ENCODE measurements around the gene RHOH. TPM values are rescaled to one million over a fixed set of nuclear protein-coding genes. Genes with fewer than 3 reads are reported as not detected.
"Not testable (repeated sequence)": the region's sequence is repeated elsewhere in the genome, so short reads cannot be mapped to it uniquely, and the experiment has no call there.

RHOH gene
- total RNA-seq (0.18 TPM), polyA plus RNA-seq (ENCODE audit: insufficient read depth in 1 of 8, insufficient read length in 8 of 8, low replicate concordance in 1 of 8) (under 1 TPM; 0.10 to 0.87 (median 0.32) TPM)
- long read RNA-seq, donor 1: 0 reads
- long read RNA-seq, donor 2: 0 reads
- long read RNA-seq, donor 3: 0 reads
- long read RNA-seq, donor 4, full-length matches to known transcripts: 1 of 1 reads
- long read RNA-seq, donor 4, partial matches to known transcripts: 0 of 1 reads
- long read RNA-seq, donor 4, other reads (novel, unspliced or antisense): 0 of 1 reads
- long read RNA-seq, donor 5: 0 reads
- long read RNA-seq, donor 6, full-length matches to known transcripts: 1 of 1 reads
- long read RNA-seq, donor 6, partial matches to known transcripts: 0 of 1 reads
- long read RNA-seq, donor 6, other reads (novel, unspliced or antisense): 0 of 1 reads
- long read RNA-seq, donor 7, full-length matches to known transcripts: 1 of 1 reads
- long read RNA-seq, donor 7, partial matches to known transcripts: 0 of 1 reads
- long read RNA-seq, donor 7, other reads (novel, unspliced or antisense): 0 of 1 reads
- long read RNA-seq, donor 8: 0 reads
- long read RNA-seq, donor 9: 0 reads
- long read RNA-seq, donor 10: 0 reads
- long read RNA-seq, donor 11: 0 reads

- H3K9me3 ChIP-seq (replicated peaks; ENCODE audit: control insufficient read depth, low read depth, low read length): no peaks in the 10 kb centered on the region
- WGBS (ENCODE audit: insufficient coverage): 25% methylated on average over 4 of the region's 14 CpGs
- H3K27me3 ChIP-seq (ENCODE audit: control insufficient read depth, insufficient read depth, low read length): peaks cover 2% of the 10 kb centered on the region
- no peak for DNase-seq
- H3K4me3 ChIP-seq (ENCODE audit: low read length): peak within 1 kb of the TSS; percentile 16
- H3K4me1 ChIP-seq (ENCODE audit: control insufficient read depth, insufficient read depth, low read length): no peaks in the 10 kb centered on the region
- H3K27ac ChIP-seq (ENCODE audit: low read length): no peak within 1 kb of the TSS
- H3K36me3 ChIP-seq (ENCODE audit: control insufficient read depth, insufficient read depth, low read length): no peaks in the 10 kb centered on the region
These were observed at the start of gene RHOH for GRCh38 chr4:40196724-40197281. TSS of gene RHOH (plus strand) at chr4:40197031. CDS start at chr4:40243387, 46,356 bp downstream.

DNA sequence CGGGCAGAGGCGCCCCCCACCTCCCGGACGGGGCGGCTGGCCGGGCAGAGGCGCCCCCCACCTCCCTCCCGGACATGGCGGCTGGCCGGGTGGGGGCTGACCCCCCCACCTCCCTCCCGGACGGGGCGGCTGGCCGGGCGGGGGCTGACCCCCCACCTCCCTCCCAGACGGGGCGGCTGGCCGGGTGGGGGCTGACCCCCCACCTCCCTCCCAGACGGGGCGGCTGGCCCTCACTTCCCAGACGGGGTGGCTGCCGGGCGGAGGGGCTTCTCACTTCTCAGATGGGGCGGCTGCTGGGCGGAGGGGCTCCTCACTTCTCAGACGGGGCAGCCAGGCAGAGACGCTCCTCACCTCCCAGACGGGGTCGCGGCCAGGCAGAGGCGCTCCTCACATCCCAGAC is 49.3 kb upstream of the RHOH start:
- not testable (repeated sequence) for DNase-seq; H3K9me3 ChIP-seq (replicated peaks; ENCODE audit: control insufficient read depth, low read depth, low read length); H3K27me3 ChIP-seq (ENCODE audit: control insufficient read depth, insufficient read depth, low read length); H3K27ac ChIP-seq (ENCODE audit: low read length); H3K4me3 ChIP-seq (ENCODE audit: low read length); H3K4me1 ChIP-seq (ENCODE audit: control insufficient read depth, insufficient read depth, low read length)
- no CpG with 5 or more reads among the region's 31 CpGs for WGBS (ENCODE audit: insufficient coverage)
- H3K36me3 ChIP-seq (ENCODE audit: control insufficient read depth, insufficient read depth, low read length): peaks cover 13% of the 10 kb centered on the region

DNA sequence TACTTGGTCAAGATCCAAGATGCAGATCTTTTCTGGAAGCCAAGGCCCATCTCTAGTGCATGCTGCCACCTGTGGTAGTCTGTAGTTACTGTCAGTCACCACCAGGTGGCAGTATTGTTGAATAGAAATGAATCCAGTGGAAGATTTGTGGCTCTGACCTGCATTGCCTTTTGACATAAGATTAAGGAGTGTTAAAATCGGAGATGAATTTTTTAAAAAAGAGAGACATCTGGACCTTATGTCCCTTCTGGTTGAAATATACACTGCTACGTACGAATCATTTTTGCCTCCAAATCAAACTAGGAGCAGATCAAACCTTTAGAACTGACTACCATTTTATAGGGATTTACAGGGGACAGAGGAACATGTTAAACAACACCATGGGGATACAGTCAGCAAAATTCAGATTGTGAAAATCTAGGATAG is 46.9 kb upstream of the RHOH start:
- Histone ChIP-seq H3K27ac (ENCODE audit: low read length) (no peak overlapping the region), H3K9me3 (replicated peaks; ENCODE audit: control insufficient read depth, low read depth, low read length) (peaks cover 4% of the 10 kb centered on the region)

GRCh38 chr4:40150932-40151331 is 45.9 kb upstream of the RHOH start:
- 83% methylated on average over 1 of the region's 3 CpGs for WGBS (ENCODE audit: insufficient coverage)
- H3K4me1 ChIP-seq (ENCODE audit: control insufficient read depth, insufficient read depth, low read length): no peaks in the 10 kb centered on the region

More for the DNA sequence above, 46.9 kb upstream of the RHOH start:
- H3K36me3 ChIP-seq (ENCODE audit: control insufficient read depth, insufficient read depth, low read length): no peaks in the 10 kb centered on the region
- H3K4me1 ChIP-seq (ENCODE audit: control insufficient read depth, insufficient read depth, low read length): no peaks in the 10 kb centered on the region
- DNase-seq: peak; percentile 58
- no CpG with 5 or more reads among the region's 3 CpGs for WGBS (ENCODE audit: insufficient coverage)
- no peak overlapping the region for H3K4me3 ChIP-seq (ENCODE audit: low read length)
- no peaks in the 10 kb centered on the region for H3K27me3 ChIP-seq (ENCODE audit: control insufficient read depth, insufficient read depth, low read length)

DNA sequence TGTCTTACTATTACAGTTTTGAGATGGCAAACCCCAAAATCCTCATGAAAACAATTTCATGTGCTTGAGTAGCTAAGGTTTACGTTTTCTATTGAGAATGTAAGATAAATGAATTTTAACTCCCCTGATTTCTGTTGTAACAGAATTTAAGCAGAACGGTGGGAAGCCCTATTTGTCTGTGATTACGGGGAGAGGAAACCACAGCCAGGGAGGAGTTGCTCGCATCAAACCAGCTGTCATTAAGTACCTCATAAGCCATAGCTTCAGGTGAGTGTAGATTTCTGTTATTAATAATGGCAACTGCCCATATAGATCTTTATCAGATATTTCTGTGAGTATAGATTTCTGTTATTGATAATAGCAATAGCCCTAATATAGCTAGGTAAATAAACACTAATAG is 44.2 kb upstream of the RHOH start:
- WGBS (ENCODE audit: insufficient coverage): no CpG with 5 or more reads among the region's 4 CpGs
- no peak overlapping the region for H3K4me3 ChIP-seq (ENCODE audit: low read length)
- H3K36me3 ChIP-seq (ENCODE audit: control insufficient read depth, insufficient read depth, low read length): no peaks in the 10 kb centered on the region
- no peaks in the 10 kb centered on the region for H3K4me1 ChIP-seq (ENCODE audit: control insufficient read depth, insufficient read depth, low read length)
- no peak for DNase-seq
- no peaks in the 10 kb centered on the region for H3K27me3 ChIP-seq (ENCODE audit: control insufficient read depth, insufficient read depth, low read length)
- H3K27ac ChIP-seq (ENCODE audit: low read length): no peak overlapping the region
- peaks cover 4% of the 10 kb centered on the region for H3K9me3 ChIP-seq (replicated peaks; ENCODE audit: control insufficient read depth, low read depth, low read length)

More at GRCh38 chr4:40150932-40151331, 45.9 kb upstream of the RHOH start:
- peaks cover 4% of the 10 kb centered on the region for H3K9me3 ChIP-seq (replicated peaks; ENCODE audit: control insufficient read depth, low read depth, low read length)
- H3K27me3 ChIP-seq (ENCODE audit: control insufficient read depth, insufficient read depth, low read length): no peaks in the 10 kb centered on the region
- H3K4me3 ChIP-seq (ENCODE audit: low read length): no peak overlapping the region
- DNase-seq: no peak
- H3K27ac ChIP-seq (ENCODE audit: low read length): no peak overlapping the region
- no peaks in the 10 kb centered on the region for H3K36me3 ChIP-seq (ENCODE audit: control insufficient read depth, insufficient read depth, low read length)

DNA sequence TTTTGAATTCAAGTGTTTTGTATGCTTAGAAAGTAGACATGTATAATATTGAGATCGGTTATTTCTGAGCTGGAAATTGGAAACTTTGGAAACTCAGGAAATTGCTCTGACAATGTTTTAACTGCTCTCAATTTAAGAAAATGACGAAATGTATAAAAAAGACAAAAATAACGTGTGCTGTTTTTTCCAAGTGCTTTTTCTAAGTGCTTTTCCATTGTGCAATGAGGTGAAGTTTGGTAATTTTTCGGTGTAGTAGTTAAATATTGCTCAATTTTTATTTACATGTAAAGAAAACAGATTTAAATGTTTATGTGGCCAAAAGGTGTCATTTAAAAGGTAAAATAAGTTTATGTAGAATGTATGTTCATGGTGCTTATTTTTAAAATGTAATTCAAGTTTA is 39.4 kb upstream of the RHOH start:
- Histone ChIP-seq H3K4me1 (ENCODE audit: control insufficient read depth, insufficient read depth, low read length) (no peaks in the 10 kb centered on the region), H3K36me3 (ENCODE audit: control insufficient read depth, insufficient read depth, low read length) (peaks cover 4% of the 10 kb centered on the region), H3K4me3 (ENCODE audit: low read length) (no peak overlapping the region), H3K9me3 (replicated peaks; ENCODE audit: control insufficient read depth, low read depth, low read length) (no peaks in the 10 kb centered on the region), H3K27ac (ENCODE audit: low read length) (no peak overlapping the region), H3K27me3 (ENCODE audit: control insufficient read depth, insufficient read depth, low read length) (no peaks in the 10 kb centered on the region)
- no CpG with 5 or more reads among the region's 4 CpGs for WGBS (ENCODE audit: insufficient coverage)
- no peak for DNase-seq

DNA sequence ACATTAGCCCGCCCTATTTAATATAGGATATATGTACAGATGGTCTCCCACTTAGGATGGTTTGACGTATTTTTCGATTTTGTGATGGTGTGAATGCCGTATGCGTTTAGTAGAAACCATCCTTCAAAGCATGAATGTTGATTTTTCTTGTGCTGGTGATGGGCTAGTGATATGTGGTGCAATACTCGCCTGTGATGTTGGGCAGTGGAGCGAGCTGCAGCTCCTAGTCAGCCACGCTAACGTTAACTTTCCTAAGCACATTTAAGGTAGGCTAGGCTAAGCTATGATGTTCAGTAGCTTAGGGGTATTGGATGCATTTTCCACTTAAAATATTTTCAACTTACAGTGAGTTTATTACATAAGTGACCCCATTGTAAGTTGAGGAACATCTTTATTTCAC is 36.6 kb upstream of the RHOH start:
- H3K27ac ChIP-seq (ENCODE audit: low read length): no peak overlapping the region
- peaks cover 4% of the 10 kb centered on the region for H3K36me3 ChIP-seq (ENCODE audit: control insufficient read depth, insufficient read depth, low read length)
- no peaks in the 10 kb centered on the region for H3K4me1 ChIP-seq (ENCODE audit: control insufficient read depth, insufficient read depth, low read length)
- DNase-seq: no peak
- no peak overlapping the region for H3K4me3 ChIP-seq (ENCODE audit: low read length)
- no peaks in the 10 kb centered on the region for H3K9me3 ChIP-seq (replicated peaks; ENCODE audit: control insufficient read depth, low read depth, low read length)
- H3K27me3 ChIP-seq (ENCODE audit: control insufficient read depth, insufficient read depth, low read length): no peaks in the 10 kb centered on the region
- 60% methylated on average over 1 of the region's 9 CpGs for WGBS (ENCODE audit: insufficient coverage)

- WGBS (ENCODE audit: insufficient coverage): no CpG with 5 or more reads among the region's 3 CpGs
- H3K4me1 ChIP-seq (ENCODE audit: control insufficient read depth, insufficient read depth, low read length): no peaks in the 10 kb centered on the region
- no peaks in the 10 kb centered on the region for H3K27me3 ChIP-seq (ENCODE audit: control insufficient read depth, insufficient read depth, low read length)
- H3K36me3 ChIP-seq (ENCODE audit: control insufficient read depth, insufficient read depth, low read length): peaks cover 2% of the 10 kb centered on the region
- no peak for DNase-seq
- H3K27ac ChIP-seq (ENCODE audit: low read length): no peak overlapping the region
- peaks cover 9% of the 10 kb centered on the region for H3K9me3 ChIP-seq (replicated peaks; ENCODE audit: control insufficient read depth, low read depth, low read length)
- no peak overlapping the region for H3K4me3 ChIP-seq (ENCODE audit: low read length)
These were observed 32.4 kb upstream of the RHOH start for GRCh38 chr4:40164459-40164858.

DNA sequence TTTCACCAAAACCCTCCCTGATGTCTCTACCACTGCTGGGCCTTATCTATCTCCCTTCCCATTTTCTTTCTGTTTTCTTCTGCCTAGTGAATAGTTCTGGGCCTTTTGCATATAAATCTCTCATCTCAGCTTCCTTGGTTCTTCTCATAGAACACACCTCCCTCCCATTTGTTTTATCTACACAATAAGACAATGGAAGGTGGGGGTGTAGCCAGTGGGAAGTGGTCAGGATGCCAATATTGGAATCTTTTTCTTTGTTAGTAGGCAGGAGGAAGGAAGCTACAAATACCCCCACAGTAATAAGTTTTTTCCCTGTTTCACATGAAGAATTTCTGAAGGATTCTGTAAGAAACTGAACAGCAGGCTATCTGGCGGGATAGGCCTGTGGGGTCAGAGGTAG is 30.9 kb upstream of the RHOH start:
- Histone ChIP-seq H3K27me3 (ENCODE audit: control insufficient read depth, insufficient read depth, low read length) (no peaks in the 10 kb centered on the region), H3K27ac (ENCODE audit: low read length) (no peak overlapping the region), H3K4me3 (ENCODE audit: low read length) (no peak overlapping the region), H3K4me1 (ENCODE audit: control insufficient read depth, insufficient read depth, low read length) (no peaks in the 10 kb centered on the region), H3K36me3 (ENCODE audit: control insufficient read depth, insufficient read depth, low read length) (peaks cover 2% of the 10 kb centered on the region), H3K9me3 (replicated peaks; ENCODE audit: control insufficient read depth, low read depth, low read length) (peaks cover 9% of the 10 kb centered on the region)
- no CpG with 5 or more reads among the region's 1 CpG for WGBS (ENCODE audit: insufficient coverage)
- DNase-seq: no peak

DNA sequence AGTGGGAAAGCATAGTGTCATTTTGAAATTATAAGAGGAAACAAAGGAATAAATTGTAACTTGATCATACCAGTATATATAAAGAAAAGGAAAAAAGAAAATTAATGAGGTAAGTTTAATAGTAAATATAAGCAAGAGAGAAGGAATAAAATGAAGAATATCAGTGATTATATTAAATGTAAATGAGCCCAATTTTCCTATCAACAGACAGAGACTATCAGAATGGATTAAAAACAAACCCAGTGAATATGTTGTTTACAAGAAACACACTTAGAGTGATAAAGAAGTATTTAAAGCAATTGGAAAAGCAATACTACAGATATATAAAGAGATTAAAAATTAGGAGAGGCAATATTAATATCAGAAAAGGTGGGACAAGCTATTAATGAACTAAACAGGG is 28.8 kb upstream of the RHOH start:
- Histone ChIP-seq H3K4me3 (ENCODE audit: low read length) (no peak overlapping the region), H3K36me3 (ENCODE audit: control insufficient read depth, insufficient read depth, low read length) (no peaks in the 10 kb centered on the region), H3K9me3 (replicated peaks; ENCODE audit: control insufficient read depth, low read depth, low read length) (peaks cover 9% of the 10 kb centered on the region), H3K27me3 (ENCODE audit: control insufficient read depth, insufficient read depth, low read length) (no peaks in the 10 kb centered on the region), H3K27ac (ENCODE audit: low read length) (no peak overlapping the region), H3K4me1 (ENCODE audit: control insufficient read depth, insufficient read depth, low read length) (no peaks in the 10 kb centered on the region)
- no peak for DNase-seq

Data from muscle of leg (tissue), 16 donors.